ENCODE results near the gene IL1RAPL2.
A peak's percentile ranks its signal among the peaks of the same experiment; 100 is the strongest.
"Not testable (repeated sequence)": the region's sequence is repeated elsewhere in the genome, so short reads cannot be mapped to it uniquely, and the experiment has no call there.

The IL1RAPL2 gene

DNA sequence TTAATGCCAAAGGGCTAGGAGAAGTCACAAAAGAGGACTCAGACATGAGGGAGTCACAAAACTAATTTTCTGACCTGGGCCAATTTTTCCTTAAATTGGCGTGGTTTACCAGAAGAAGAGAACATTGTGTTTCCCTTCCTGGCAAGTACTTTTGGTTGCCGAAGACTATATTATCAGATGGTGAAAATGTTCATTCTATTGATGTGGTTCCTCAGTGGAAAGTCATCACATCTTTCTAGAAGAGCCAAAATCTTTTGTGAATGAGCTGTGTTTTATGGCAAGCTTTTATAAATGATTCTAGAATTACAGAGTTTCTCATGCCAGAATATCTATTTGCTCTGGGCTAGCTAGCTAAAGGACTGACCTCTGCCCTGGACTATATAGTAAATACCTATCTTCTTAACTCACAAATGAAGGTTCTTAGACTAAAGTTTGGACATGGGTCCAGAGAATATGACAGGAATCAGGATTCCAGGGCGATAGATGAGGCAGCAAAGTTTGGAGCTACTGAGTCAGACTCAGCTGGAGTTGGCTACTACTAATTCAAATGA is 288.9 kb downstream of the IL1RAPL2 start:
- DNase-seq (ENCODE audit: low read depth): no peak

DNA sequence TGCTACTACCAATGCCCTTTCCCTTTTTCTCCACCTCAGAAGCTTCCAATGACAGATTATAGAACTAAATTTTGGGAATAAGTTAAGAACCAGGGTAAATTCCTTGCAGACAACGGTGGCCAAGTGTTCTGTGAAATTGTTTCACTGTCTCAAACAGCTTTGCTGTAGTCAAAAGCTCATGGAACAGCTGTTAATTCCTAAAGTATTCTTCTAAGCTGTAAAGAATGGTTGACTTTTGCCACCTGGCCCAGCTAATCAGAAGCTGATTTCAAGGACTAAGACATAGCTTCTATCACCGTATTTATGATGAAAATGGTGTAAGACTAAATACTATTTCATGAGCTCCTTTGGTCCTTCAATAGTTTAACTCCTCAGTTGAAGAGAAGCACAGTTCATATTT is 297.5 kb downstream of the IL1RAPL2 start:
- no peak for DNase-seq (ENCODE audit: low read depth)

DNA sequence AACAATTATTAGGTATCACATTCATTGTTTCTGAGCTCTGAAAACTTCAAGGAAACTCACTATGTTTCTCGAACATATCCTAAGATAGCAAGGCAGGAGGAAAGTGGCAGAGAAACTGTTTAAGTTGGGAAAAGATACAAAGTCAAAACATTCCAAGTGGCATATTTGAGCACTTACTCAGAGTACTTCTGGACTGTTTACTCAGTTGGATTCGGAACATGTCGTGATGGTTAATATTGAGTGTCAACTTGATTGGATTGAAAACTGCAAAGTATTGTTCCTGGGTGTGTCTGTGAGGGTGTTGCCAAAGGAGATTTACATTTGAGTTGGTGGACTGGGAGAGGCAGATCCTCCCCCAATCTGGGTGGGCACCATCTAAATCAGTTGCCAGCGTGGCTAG is 298.3 kb downstream of the IL1RAPL2 start:
- no peak for DNase-seq (ENCODE audit: low read depth)

DNA sequence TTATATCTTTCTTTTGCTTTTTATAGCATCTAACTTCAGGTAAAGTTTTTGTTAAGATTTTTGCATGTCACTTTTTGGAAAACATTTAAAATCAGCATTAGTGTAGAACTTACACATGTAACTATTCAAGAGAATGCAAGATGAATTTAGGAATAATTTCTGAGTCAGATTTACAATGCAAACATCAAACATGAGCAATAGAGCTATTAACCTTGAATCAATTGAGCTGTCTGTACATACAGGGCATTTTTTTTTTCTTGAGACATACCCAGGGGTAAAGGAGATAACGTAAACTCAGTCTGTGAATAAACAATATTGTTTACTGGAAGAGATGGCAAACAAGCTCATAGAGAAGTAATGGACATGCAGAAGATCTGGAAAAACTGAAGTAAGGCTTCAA is 311.5 kb downstream of the IL1RAPL2 start:
- no peak for DNase-seq (ENCODE audit: low read depth)

DNA sequence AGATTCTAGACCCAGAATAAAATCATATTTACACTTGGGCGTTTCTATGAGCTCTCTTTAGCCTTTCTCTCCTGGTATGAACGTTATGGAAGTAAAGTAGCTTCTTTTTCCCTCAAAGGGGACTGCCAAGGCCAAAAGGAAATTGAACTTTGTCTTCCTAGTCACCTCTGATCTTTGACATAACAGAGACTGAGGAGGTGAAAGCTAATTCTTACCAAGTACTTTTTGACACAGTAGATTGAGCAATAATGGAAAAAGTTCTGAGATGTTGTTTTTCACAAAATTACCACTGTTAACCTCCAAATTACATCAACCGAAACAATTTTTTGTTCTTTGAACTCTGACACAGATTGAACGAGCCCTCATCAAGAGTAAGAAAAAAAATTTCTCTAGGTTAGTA is 336.1 kb downstream of the IL1RAPL2 start:
- no peak for DNase-seq (ENCODE audit: low read depth)

DNA sequence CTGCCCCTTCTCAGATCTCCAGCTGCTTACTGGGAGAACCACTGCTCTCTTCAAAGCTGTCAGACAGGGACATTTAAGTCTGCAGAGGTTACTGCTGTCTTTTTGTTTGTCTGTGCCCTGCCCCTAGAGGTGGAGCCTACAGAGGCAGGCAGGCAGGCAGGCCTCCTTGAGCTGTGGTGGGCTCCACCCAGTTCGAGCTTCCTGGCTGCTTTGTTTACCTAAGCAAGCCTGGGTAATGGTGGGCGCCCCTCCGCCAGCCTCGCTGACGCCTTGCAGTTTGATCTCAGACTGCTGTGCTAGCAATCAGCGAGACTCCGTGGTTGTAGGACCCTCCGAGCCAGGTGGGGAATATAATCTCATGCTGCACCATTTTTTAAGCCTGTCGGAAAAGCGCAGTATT is 343.7 kb downstream of the IL1RAPL2 start:
- DNase-seq (ENCODE audit: low read depth): not testable (repeated sequence)

DNA sequence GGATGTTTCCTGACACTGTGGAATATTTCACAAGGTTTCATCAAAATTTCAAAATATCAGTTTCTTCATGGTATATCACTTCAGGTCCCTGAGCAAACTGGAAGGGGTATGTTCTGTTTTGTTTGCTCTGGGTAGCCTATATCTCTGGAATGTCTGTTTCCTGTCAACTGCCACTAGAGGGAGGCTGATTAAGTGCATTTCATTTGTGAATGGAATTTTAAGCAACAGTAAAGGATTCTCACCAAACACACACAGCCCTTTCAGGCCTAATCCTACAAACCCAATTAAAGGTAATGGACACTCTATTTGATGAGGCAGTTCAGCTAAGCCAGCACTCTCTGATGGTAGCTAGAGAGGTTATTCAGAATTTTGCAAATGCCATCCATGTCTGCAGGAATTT is 347.3 kb downstream of the IL1RAPL2 start:
- DNase-seq (ENCODE audit: low read depth): no peak

DNA sequence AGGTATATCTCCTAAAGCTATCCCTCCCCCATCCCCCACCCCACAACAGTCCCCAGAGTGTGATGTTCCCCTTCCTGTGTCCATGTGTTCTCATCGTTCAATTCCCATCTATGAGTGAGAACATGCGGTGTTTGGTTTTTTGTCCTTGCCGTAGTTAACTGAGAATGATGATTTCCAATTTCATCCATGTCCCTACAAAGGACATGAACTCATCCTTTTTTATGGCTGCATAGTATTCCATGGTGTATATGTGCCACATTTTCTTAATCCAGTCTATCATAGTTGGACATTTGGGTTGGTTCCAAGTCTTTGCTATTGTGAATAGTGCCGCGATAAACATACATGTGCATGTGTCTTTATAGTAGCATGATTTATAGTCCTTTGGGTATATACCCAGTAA is 348.7 kb downstream of the IL1RAPL2 start:
- DNase-seq (ENCODE audit: low read depth): not testable (repeated sequence)

DNA sequence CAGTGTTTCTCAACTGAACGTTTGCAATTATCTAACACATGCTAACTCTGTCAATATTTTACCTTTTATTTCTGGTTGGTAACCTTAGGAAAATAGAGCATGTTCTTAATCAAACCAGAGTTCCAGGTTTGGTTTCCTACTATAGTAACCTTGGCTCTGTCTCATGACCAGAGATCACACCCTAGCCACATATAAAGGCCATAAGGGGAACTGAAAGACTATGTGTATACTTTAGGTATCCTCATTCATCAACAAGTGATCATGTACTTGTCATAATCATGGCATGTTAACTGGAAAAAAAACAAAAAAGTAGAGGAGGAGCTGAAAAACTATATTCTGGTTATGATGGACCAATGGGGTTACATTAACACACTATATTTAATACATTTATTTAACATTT is 352.1 kb downstream of the IL1RAPL2 start:
- no peak for DNase-seq (ENCODE audit: low read depth)

DNA sequence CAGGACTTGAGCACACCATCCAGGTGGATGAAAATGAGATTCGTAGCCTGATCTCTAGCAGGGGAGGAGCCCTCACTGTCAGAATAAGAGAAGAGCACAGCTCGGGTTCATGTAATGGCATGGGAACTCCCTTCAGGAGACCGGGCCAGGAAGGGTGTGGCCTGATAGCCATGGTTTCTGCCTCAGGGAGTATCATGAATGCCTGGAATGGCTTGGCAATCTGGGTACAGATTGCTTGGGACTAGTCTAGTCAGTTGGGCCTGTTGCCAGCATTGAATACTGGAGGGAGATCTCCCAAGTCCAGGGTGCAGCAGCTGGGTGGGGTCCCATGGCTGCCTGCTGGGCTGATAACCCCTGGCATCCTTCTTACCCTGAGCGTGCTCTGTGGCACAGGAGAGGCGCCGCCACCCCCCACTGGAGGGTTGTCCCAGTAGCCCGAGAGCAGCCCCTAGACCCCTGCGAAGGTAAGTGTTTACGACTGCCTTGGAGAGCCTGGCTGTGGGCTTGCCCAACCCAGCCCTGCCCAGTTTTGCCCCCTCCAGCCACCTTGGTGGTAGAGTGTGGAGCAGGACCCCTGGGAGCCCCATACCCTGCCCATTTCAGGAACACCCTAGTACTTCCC is 355.7 kb downstream of the IL1RAPL2 start:
- DNase-seq (ENCODE audit: low read depth): no peak

DNA sequence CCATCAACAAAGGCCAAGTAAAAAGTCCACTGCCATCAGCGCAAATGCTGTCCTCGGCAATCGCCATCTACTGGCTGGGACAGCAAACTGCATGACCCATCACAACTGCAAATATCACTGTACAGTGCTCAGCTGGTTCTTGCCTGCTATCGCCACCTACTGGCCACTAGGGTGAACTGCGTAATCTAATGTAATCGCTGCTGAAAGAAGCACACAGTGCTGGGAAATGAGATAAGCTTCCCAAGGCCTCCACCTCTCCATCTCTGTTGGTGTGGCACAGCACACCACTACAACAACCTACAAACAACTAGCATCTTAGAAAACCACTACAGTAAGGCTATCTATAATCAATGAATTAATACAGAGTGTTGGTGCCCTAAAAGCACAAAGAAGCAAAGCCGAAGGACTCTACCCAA is 356.2 kb downstream of the IL1RAPL2 start:
- DNase-seq (ENCODE audit: low read depth): peak; percentile 34

DNA sequence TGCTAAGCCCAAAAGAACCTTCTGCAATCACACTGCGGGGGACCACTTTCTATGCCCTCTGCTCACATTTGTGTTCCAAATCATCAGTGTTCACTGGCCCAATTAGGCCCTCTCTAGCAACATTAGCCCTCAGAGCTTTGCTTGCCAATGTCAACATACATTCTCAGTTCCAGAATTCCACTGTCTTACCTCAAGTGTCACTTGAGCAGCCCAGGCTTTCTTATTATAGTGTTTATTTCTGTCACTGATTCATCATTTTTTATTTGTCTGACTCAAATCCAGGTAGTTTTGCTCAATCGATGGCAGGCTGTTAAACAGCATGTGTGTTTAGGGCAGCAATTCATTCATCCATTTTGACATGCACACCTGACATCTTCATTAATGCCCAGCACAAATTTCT is 363.3 kb downstream of the IL1RAPL2 start:
- no peak for DNase-seq (ENCODE audit: low read depth)

DNA sequence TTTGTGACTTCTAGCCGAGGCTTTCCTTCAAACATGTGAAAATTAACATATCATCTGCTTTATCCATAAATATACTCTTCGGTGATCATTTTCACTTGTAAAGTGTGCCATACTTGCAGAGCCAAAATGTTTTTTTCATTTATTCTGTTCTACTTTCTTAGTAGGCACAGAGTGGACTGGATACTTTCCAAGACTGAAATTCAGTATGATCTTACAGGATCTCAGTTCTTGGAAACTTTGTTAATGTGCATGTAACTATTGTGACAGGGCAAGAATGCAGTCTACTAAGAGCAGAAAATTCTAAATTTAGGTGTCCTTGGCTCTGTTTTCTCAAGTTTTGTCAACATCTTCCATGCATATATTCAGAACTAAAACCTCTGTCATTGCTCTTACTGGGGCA is 369.6 kb downstream of the IL1RAPL2 start:
- DNase-seq (ENCODE audit: low read depth): no peak

DNA sequence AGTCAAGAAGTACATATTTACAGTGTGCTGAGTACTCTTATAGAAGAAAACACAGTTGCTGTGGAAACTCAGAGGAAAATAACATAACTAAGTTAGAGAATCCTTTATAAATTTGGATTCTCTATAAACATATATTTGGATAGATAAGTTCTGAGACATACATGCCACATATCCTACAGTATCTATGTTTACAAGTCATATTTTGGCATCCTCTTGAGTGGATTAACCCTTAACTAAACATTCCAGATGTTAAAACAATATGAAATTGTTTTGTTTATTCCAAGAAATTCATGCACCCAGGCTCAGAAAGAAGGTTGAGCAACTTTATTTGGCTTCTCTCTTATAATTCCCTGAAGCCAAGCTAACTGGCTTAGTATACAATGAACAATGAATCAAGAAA is 387.3 kb downstream of the IL1RAPL2 start:
- no peak for DNase-seq (ENCODE audit: low read depth)

DNA sequence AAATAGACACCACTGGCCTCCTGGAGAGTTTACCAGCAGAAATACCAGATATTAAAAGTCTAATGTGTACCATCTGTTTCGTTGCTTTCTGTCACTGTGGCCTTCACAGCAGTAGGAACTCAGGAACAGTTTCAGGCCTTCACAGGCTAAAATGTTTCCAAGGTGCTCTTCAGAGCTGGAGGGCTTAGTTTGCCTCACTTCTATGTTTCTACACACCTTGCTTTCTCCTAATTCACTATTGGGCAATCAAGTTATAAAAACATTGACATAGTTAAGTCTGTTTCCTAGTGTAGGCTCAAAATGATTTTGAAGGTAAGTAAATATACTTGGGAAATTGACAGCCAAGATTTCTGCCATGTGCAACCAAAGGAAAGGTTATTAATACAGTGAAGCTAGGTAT is 395.9 kb downstream of the IL1RAPL2 start:
- no peak for DNase-seq (ENCODE audit: low read depth)

DNA sequence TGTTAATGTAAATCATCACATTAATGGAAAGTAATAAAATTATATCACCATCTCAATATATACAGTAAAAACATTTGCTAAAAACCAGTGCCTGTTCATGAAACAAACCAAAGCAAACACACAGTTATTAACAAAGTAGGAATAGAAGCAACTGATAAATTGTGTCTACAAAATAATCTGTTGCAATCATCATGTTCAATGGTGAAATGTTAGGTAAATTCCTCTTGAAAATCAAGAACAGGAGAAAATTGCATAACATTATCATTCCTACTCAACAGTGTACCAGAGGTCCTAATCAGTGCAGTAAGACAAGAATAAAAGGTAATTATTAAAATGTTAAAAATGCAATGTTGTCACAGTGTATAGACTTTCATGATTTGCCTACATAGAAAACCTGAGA is 402.2 kb downstream of the IL1RAPL2 start:
- no peak for DNase-seq (ENCODE audit: low read depth)

DNA sequence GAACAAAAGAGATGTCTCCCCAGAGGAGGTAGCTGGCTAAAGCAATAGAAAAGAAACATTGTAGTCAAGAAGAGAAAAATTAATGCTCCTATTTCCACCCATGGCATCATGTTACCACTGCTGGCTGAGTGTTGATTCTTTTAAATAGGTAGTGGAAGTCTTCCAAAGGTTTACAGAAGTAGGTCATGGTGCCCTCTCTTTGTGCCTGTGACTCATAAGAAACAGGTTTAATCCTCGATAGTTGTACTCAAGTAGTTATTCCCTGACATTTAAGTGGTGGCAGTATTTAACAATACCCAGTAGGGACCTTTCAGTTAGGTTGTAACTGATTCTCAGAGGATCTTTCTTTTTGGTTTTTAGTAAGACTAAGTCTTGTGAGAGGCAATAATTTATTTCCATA is 406.7 kb downstream of the IL1RAPL2 start:
- no peak for DNase-seq (ENCODE audit: low read depth)

DNA sequence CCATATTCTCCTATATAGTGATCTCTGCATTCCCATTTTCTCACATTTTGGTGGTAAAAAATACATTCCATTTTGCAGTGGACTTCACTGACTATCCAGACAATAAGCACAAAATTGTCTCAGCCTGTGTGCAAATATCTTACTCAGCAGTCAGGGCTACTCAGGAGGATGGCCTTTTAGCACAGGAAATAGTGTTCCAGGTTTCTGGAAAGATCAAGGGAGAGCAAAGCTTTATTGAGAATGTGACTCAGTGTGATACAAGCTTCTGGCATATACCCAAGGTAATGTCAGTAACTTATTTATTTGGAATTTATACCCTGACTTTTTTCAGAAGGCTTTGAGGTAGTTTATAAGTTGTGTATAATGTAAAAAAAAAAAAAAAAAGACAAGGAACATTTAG is 421.1 kb downstream of the IL1RAPL2 start:
- no peak for DNase-seq (ENCODE audit: low read depth)

DNA sequence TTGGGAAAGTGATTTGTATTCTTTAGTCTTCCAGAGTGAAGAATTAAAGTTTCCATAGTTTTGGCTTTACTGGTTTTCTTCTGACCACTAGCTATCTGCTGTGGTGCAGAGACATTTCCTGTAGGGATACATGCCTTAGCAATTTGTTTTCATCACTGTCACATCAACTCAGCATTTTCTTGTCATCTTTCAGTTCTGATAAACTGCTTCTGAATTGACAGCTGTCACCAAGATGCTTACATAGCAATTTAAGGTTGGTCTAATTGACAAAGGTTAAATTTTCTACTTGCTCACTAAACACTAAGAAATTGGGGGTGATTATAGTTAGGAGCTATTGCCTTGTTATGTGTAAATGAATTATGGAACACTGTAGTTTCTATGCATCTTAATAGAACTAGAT is 422.0 kb downstream of the IL1RAPL2 start:
- DNase-seq (ENCODE audit: low read depth): no peak

DNA sequence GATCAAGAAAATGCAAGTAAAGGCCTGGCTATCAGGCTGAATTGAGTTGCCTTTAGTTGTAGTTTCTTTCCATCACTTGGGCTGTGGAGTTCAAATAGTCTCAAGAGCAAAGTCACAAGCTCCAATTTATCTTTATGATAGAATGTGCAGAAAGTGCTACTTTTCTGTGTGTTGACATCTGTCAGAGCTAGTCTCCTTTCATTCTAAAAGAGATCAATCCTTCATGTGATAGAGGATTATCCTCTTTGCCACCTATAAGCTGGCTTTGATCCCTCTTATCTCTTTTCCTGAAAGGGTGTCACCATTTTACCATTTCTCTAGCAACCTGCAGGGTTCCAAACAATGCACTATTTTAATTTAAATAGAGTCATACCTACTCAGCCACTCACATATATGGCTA is 429.5 kb downstream of the IL1RAPL2 start:
- no peak for DNase-seq (ENCODE audit: low read depth)

DNA sequence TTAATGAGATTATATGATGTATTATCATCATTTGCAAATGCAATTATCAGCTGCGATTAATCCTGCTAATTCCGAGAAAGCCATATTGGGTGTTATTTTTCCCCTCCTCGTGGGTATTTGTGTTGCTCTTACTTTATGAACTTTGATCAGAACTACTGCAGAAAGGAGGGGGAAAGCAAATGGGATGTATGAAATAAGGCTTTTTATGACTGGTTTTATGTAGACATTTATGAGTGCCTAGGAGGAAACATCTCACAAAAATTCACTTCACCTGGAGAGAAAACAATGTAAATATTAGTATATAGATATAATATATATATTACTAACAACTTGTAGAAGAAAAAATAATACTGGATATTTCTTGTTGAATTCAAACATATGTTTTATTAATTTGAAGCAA is 440.1 kb downstream of the IL1RAPL2 start:
- DNase-seq (ENCODE audit: low read depth): no peak

DNA sequence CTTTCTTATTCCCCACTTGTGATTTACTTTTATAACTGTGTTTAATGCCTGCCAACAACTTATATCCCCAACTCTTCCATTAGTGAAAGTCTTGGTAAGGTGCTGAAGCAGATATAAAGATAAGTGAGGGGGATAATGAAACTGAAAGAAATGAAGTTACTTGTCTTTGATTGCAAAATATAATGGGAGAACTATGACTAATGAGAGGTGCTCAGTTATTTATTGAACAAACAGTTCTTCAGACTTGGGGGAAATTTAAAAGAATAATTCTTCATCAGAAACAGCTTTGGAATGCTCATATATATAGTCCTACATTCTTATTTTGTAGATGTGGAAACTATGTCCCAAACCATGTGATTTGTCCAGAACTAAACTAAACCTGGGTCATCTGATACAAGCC is 441.0 kb downstream of the IL1RAPL2 start:
- DNase-seq (ENCODE audit: low read depth): no peak

DNA sequence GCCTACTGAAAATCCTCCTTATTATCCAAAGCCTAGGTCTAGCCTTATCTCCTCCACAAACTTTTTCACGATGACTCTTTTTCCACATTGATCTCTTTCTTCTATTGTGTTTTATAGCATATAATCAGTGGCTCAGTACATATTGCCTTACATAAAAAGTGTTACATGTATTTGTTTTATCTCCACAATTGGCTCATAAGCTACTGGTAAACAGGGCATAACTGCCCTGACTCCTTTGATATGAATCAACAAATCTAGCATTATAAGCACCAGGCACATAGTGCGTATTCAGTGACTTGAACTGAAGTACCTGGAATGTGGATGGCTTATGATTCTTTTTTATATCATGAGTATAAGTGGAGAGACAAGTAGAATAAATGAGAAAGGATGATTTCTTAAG is 447.7 kb downstream of the IL1RAPL2 start:
- DNase-seq (ENCODE audit: low read depth): no peak

DNA sequence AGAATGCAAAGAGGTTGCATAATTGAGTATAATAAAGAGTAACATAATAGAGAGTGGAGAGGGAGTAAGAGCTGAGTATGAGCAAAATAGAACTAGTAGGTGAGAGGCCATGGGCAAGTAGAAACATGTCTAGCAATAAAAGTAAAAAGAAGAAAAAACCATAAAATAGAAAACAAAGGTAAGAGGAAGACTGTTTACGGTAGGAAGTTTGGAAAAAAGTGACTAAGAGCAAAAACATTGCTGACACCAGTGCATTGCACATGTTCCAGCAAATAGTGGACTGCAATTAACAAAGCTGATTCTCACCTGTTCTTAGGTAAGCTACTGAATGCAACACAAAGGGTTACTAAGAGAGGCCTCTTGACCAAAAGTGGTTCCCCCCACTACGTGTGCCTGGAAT is 451.6 kb downstream of the IL1RAPL2 start:
- no peak for DNase-seq (ENCODE audit: low read depth)

DNA sequence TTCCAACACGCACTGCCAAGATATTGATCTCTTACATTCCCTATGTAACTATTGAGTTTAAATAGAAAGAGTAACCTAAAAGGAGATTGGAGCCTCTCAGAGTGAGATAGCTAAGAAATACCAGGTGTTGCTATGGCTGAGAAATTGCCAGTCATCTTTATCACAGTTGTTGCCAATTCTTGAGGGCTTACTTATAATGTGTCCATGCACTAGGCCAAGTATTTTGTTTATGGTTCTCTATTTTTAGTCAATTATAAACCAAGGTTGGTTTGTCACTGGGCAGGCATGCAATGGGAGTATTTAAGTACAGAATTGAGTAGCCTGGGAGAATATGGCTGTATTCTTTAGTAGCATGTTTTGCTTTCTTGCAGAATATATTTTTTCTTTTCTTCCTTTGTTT is 452.9 kb downstream of the IL1RAPL2 start:
- DNase-seq (ENCODE audit: low read depth): no peak
